ENCODE measurements around the gene CEACAM19. TPM values are rescaled to one million over a fixed set of nuclear protein-coding genes. Genes with fewer than 3 reads are reported as not detected.

CEACAM19 gene
- total and polyA plus RNA-seq, 2 of the 4 experiments (the other 2 are of a cell fraction) = 0.72 to 9.3 TPM

DNA sequence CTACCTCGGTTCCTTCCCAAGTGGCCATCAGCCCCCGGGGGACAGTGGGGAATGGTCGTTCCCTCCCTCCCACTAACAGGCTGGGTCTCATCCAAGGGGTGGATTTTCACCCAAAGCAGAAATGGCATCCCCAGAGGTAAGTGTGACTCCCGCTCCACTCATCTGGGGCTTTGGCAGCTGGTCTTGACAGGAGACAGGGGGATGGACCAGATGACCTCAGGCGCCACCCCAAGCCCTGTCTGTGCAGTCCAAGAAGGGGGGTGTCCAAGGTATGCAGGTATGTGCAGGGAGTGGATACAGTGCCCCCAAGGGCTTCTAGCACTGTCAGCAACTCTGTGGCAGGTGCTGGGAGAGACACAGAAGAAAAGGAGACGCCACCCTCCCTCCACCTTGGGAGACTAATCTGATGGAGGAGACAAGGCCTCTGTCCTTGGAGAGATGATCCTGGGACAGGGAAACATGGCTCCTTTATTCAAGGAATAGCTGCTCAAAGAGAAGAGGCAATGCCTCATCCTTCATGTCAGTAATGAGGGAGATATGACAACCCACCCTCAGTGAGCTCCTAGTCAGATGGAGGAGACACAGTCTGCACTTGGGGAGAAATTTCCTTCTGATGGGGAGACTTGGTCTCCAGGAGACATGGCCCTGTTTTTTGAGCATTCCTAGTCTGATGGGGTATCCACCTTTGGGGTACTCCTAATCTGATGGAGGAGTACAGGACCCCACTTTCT lies 35.4 kb downstream of the CEACAM19 start:
- H3K4ac ChIP-seq (ENCODE audit: low read depth, low read length) = no peak overlapping the region
- ATAC-seq (ENCODE audit: low read depth) (no peak), DNase-seq (no peak)
- no peak overlapping the region for H4K5ac ChIP-seq (ENCODE audit: low read depth, low read length)
- H3K23ac ChIP-seq (ENCODE audit: low read depth, low read length) = no peak overlapping the region
- no peak overlapping the region for H2AK9ac ChIP-seq (replicated peaks; ENCODE audit: low read depth, low read length, poor library complexity)
- peaks cover 12% of the 10 kb centered on the region for H3K27me3 ChIP-seq (ENCODE audit: control insufficient read depth, insufficient read depth, low read length)
- H3K4me1 ChIP-seq (ENCODE audit: control insufficient read depth, insufficient read depth, low read length) = no peaks in the 10 kb centered on the region
- intact Hi-C loops (cut with micrococcal nuclease) (no loop called here), in situ Hi-C loops (cut with MboI; ENCODE audit: low sequenced_read_pairs) (no loop called here), dilution Hi-C loops (cut with HindIII; ENCODE audit: low sequenced_read_pairs, unreplicated experiment) (no loop called here)
- POLR2A ChIA-PET (ENCODE audit: unreplicated experiment) = interaction anchor here (0.6 kb wide), 2 partner anchors 11 to 68 kb away, joined by 3 to 6 read pairs; no protein-coding TSS in a partner anchor
- H3K4me2 ChIP-seq (ENCODE audit: low read depth, low read length) = no peak overlapping the region
- no CpG with 5 or more reads among the region's 6 CpGs for WGBS, 2 experiments (ENCODE audit: extremely low coverage in 2 of 2, insufficient read length in 1 of 2)
- H2BK120ac ChIP-seq (ENCODE audit: low read depth, low read length) = no peak overlapping the region
- no peaks in the 10 kb centered on the region for H3K9me1 ChIP-seq (ENCODE audit: insufficient read depth, low read length)
- H2BK15ac ChIP-seq (ENCODE audit: low read depth, low read length) = no peak overlapping the region
- no peak overlapping the region for H2AFZ ChIP-seq (replicated peaks; ENCODE audit: low read length, poor library complexity)
- H2BK5ac ChIP-seq (ENCODE audit: low read depth, low read length, poor library complexity, severe bottlenecking) = no peak overlapping the region
- no peak overlapping the region for H3K18ac ChIP-seq (ENCODE audit: low read depth, low read length)
- CTCF ChIA-PET = no interaction called here
- H3K27ac ChIP-seq (ENCODE audit: insufficient read depth, low read length) = no peak overlapping the region
- BruUV-seq (replicated peaks) = no TSS peak
- H2BK20ac ChIP-seq (ENCODE audit: low read depth, low read length) = no peak overlapping the region
- H3K9ac ChIP-seq (ENCODE audit: low read depth, low read length) = no peak overlapping the region
- H3K9me3 ChIP-seq (ENCODE audit: control insufficient read depth, insufficient read depth, low read length) = no peaks in the 10 kb centered on the region
- no peaks in the 10 kb centered on the region for H3K79me1 ChIP-seq (ENCODE audit: low read depth in 1 of 2, low read length in 2 of 2)
- no peak overlapping the region for H4K91ac ChIP-seq (ENCODE audit: insufficient read depth, low read depth, low read length)
- H4K20me1 ChIP-seq (ENCODE audit: insufficient read depth, low read length) = no peaks in the 10 kb centered on the region
- no peak overlapping the region for H3K14ac ChIP-seq (replicated peaks; ENCODE audit: low read depth, low read length)
- H4K8ac ChIP-seq (ENCODE audit: low read depth in 2 of 2, low read length in 2 of 2) = no peak overlapping the region
- H2AK5ac ChIP-seq (ENCODE audit: low read depth, low read length) = no peak overlapping the region
- no peaks in the 10 kb centered on the region for H3K36me3 ChIP-seq (ENCODE audit: control insufficient read depth, insufficient read depth, low read length)
- H3K56ac ChIP-seq (ENCODE audit: extremely low read depth, insufficient read depth, low read length) = no peak overlapping the region
- H3K4me3 ChIP-seq (ENCODE audit: insufficient read depth, low read depth, low read length) = no peak overlapping the region
- no peak for TF ChIP-seq SMC3 (IDR thresholded peaks at IDR 0.05; ENCODE audit: low read depth, low read length)
- TF ChIP-seq POLR2A (IDR thresholded peaks at IDR 0.05; ENCODE audit: low read depth, low read length) = no peak
- TF ChIP-seq CHD1 (IDR thresholded peaks at IDR 0.05; ENCODE audit: low read depth, low read length) = no peak
- no peak for TF ChIP-seq FOS (IDR thresholded peaks at IDR 0.05; ENCODE audit: low read depth, low read length)
- TF ChIP-seq MXI1 (IDR thresholded peaks at IDR 0.05; ENCODE audit: borderline replicate concordance, low read depth, low read length) = no peak
- TF ChIP-seq ELK1 (IDR thresholded peaks at IDR 0.05; ENCODE audit: borderline replicate concordance, low read depth, low read length) = no peak
- TF ChIP-seq, protein P1, sequence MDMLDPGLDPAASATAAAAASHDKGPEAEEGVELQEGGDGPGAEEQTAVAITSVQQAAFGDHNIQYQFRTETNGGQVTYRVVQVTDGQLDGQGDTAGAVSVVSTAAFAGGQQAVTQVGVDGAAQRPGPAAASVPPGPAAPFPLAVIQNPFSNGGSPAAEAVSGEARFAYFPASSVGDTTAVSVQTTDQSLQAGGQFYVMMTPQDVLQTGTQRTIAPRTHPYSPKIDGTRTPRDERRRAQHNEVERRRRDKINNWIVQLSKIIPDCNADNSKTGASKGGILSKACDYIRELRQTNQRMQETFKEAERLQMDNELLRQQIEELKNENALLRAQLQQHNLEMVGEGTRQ (IDR thresholded peaks at IDR 0.05; ENCODE audit: low read depth, low read length) = no peak
- no peak for TF ChIP-seq RAD21 (IDR thresholded peaks at IDR 0.05; ENCODE audit: low read length)
- TF ChIP-seq RFX5 (IDR thresholded peaks at IDR 0.05; ENCODE audit: low read depth, low read length) = no peak
- no peak for TF ChIP-seq RCOR1 (IDR thresholded peaks at IDR 0.05; ENCODE audit: insufficient replicate concordance, low read length)
- TF ChIP-seq CEBPB (IDR thresholded peaks at IDR 0.05; ENCODE audit: low read depth, low read length) = no peak
- no peak for TF ChIP-seq MAZ (IDR thresholded peaks at IDR 0.05; ENCODE audit: borderline replicate concordance, low read depth, low read length)
- TF ChIP-seq, protein P2, sequence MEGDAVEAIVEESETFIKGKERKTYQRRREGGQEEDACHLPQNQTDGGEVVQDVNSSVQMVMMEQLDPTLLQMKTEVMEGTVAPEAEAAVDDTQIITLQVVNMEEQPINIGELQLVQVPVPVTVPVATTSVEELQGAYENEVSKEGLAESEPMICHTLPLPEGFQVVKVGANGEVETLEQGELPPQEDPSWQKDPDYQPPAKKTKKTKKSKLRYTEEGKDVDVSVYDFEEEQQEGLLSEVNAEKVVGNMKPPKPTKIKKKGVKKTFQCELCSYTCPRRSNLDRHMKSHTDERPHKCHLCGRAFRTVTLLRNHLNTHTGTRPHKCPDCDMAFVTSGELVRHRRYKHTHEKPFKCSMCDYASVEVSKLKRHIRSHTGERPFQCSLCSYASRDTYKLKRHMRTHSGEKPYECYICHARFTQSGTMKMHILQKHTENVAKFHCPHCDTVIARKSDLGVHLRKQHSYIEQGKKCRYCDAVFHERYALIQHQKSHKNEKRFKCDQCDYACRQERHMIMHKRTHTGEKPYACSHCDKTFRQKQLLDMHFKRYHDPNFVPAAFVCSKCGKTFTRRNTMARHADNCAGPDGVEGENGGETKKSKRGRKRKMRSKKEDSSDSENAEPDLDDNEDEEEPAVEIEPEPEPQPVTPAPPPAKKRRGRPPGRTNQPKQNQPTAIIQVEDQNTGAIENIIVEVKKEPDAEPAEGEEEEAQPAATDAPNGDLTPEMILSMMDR (conservative IDR thresholded peaks at IDR 0.05; ENCODE audit: low read depth, low read length) = no peak
- TF ChIP-seq MAFK (IDR thresholded peaks at IDR 0.05; ENCODE audit: low read depth, low read length) = no peak
- TF ChIP-seq BHLHE40 (IDR thresholded peaks at IDR 0.05; ENCODE audit: low read depth, low read length) = no peak
- no peak for TF ChIP-seq NFE2L2 (IDR thresholded peaks at IDR 0.05; ENCODE audit: low read depth, low read length)

Measured in IMR-90 (cell line).